A172 (cell line): ENCODE measurements around the gene CHP2. TPM values are rescaled to one million over a fixed set of nuclear protein-coding genes. Genes with fewer than 3 reads are reported as not detected.
"Not testable (repeated sequence)": the region's sequence is repeated elsewhere in the genome, so short reads cannot be mapped to it uniquely, and the experiment has no call there.

Experiments used
- DNase-seq: peaks from one replicate; pipeline ENCODE4 v3.0.0-alpha.2; 2015; ENCODE audit warnings: low spot score
- total RNA-seq: library from RNA; depleted of rRNA; stranded (reverse); fragments of >200 nt; shearing (Covaris generic); gene quantifications from 2 replicates; pipeline ENCODE4 v1.2.3, GENCODE V29; 2014

Gene CHP2
- total RNA-seq, 1 experiment from 2014 or later: not detected

DNA sequence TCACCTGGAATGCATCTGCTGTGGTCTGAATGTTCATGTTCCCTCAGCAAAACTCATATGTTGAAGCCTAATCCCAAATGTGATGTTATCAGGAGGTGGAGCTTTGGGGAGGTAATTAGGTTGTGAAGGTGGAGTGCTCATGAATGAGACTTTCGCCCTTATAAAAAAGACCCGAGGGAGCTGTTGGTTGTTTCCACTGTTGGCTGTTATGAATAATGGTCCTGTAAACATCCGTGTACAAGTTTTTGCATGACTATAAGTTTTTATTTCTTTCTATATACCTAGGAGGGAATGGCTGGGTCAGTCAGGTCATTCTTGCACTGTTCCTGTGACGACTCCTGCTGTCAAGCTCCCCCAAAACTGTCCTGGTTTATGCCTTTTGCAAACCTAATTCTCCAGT is 9.6 kb upstream of the CHP2 start:
- no peak for DNase-seq

- DNase-seq: no peak
These were observed 6.2 kb upstream of the CHP2 start for GRCh38 chr16:23748630-23749029.

DNA sequence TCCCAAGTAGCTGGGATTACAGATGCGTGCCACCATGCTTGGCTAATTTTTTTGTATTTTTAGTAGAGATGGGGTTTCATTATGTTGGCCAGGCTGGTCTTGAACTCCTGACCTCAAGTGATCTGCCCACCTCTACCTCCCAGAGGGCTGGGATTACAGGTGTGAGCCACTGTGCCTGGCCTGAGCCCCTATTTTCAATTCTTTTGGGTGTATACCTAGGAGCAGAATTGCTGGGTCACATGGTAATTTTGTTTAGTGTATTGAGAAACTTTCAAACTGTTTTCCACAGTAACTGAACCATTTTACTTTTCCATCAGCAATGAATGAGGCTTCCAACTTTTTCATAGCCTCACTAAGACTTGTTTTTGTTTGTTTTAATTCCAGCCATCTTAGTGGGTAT is 3.8 kb upstream of the CHP2 start:
- DNase-seq: not testable (repeated sequence)

- DNase-seq: no peak
These were observed 775 bp upstream of the CHP2 start for GRCh38 chr16:23753908-23754593.

DNA sequence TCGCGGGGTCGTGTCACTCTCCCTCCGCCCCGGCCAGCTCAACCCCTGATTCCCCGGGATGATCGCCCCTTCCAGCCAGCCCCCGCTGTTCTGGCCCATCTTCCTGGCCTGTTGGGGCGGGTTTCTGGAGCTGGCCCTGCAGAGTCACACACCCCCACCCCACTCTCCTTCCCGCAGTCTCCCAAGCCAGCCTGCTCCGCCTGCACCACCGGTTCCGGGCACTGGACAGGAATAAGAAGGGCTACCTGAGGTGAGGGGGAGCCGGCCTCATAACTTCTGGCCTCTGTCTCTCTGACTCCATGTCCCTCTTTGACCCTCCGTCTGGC is 621 bp downstream of the CHP2 start:
- no peak for DNase-seq

- DNase-seq: no peak
These were observed 2.3 kb downstream of the CHP2 start for GRCh38 chr16:23757116-23757515.

DNA sequence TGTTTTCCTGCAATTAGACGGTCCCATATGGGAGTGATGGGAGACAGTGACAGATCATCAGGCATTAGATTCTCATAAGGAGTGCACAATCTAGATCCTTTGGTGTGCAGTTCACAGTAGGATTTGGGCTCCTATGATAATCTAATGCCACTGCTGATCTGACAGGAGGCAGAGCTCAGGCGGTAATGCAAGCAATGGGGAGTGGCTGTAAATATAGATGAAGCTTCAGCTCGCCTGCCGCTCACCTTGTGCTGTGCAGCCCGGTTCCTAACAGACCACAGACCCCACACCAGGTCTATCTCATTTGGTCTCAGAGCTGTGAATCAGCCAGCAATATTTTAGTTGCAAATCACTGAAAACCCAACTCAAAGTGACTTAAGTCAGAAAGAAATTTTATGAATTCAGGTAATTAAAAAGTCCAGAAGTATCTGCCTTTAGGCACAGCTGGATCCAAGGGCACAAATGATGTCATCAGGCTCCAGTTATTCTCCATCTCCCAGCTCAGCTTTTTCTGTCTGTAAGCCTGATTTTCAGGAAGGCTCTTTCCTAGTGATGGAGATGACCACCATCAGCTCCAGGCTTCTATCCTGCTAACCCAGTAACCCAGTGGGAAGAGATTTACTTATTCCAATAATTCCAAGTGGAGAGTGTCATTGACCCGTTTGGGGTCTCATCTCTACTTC is 3.3 kb downstream of the CHP2 start:
- DNase-seq: no peak

DNA sequence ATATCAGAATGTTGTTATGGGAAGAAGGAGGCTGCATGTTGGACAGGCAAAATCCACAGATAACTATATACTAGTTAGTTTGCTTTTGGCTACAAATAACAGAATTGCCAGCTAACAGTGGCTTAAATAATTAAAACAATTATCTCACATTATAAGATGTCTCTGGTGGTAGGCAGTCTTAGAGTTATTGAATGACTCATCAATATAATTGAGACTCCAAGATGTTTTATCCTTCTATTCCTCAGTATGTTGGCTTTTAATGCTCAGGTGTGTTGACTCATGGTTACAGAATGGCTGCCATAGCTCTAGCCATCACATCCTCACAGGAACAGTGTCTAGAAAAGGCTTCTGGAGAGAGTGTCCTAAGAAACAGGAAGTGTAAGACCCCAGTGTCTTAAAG is 11.1 kb downstream of the CHP2 start:
- DNase-seq: no peak

- no peak for DNase-seq
These were observed 13.8 kb downstream of the CHP2 start for GRCh38 chr16:23768581-23768980.

DNA sequence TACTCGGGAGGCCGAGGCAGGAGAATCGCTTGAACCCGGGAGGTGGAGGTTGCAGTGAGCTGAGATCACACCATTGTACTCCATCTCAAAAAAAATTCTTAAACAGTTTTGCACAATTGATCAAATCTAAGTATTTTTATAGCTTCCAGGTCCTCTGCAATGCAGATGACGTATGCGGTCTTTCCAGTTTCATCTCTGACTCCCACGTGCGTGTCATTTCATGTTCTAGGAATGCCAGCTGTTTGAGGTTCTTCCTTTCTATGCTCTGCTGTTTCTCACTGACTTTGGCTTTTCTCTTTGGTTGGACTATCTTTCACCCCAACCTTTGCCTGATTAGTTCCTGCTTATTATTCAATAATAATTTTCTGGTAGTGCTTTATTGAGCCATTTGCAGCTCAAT is 16.2 kb downstream of the CHP2 start:
- no peak for DNase-seq

GRCh38 chr16:23771642-23772041 is 16.8 kb downstream of the CHP2 start:
- DNase-seq: no peak

- no peak for DNase-seq
These were observed 18.5 kb downstream of the CHP2 start for GRCh38 chr16:23773339-23773738.

DNA sequence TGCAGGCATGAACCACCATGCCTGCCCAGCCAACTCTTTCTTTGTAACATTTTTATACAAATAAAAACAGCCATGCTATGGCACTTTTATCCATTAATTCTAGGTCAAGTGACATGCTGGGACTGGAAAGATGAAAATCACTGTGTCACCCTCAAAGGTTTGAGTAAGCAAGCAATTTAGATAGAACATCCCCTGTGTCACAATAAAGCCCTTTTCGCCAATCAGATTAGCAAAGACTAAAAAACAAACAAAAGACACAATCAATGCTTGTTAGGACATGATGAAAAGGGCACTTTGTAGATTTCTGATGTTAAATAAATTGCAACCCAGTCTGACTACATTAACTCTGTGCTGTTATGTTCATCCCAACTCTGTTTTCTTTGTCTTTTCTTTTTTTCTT is 26.4 kb downstream of the CHP2 start:
- DNase-seq: no peak

- DNase-seq: peak; percentile 61
These were observed 30.1 kb downstream of the CHP2 start for GRCh38 chr16:23784811-23785447.

DNA sequence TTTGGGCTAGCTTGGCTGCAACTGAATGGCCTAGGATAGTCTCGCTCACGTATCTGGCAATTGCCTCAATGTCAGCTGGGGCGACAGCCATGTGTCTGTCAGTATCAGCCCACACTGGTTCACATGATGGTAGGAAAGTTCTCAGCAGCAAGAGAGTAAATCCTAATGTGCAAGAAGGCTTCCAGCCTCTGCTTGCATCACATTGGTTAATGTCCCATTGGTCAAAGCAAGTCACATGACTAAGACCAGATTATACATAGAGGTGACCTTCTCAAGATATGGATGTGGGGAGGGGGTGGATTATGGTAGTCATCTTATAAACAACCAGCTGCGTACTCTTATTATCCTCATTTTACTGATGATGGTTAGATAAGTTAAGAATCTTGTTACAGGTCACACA is 31.0 kb downstream of the CHP2 start:
- DNase-seq: no peak

- no peak for DNase-seq
These were observed 32.2 kb downstream of the CHP2 start for GRCh38 chr16:23786964-23787561.

- no peak for DNase-seq
These were observed 33.9 kb downstream of the CHP2 start for GRCh38 chr16:23788685-23789084.

- no peak for DNase-seq
These were observed 40.6 kb downstream of the CHP2 start for GRCh38 chr16:23795378-23795777.

DNA sequence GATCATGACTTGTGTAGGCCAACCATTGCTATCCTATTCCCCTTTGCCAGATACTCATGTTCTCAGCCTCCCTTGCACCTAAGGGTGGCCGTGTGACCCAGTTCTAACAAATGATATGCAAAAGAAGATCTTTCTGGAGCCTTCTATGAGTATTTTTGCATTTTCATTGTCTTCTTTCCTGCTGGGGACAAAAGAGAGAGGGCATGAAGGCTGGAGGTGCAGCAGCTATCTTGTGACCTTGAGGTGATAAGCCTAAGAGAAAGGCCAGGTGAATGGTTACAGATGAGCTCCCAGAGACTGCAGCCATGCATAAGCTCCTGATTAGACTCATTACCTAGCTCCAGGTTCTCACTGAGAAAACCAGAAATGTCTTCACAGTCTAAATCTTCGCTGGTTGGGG is 42.1 kb downstream of the CHP2 start:
- DNase-seq: no peak

DNA sequence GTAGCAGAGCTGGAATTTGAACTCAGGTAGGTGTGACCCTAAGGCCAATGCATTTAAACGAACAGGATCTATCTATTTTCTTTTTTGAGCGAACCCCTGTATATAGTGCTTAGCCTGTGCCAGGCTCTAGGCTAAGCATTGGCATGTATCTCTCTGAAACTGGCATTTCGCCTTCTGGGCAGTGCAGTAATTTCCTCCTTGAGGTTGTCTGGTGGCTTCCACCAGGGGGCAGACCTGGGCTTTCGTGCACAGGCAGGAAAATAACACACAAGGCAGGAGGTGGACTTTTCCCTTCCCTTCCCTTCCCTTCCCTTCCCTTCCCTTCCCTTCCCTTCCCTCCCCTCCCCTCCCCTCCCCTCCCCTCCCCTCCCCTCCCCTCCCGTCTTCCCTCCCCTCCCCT is 46.6 kb downstream of the CHP2 start:
- DNase-seq: peak; percentile 67

- no peak for DNase-seq
These were observed 48.0 kb downstream of the CHP2 start for GRCh38 chr16:23802776-23803175.

DNA sequence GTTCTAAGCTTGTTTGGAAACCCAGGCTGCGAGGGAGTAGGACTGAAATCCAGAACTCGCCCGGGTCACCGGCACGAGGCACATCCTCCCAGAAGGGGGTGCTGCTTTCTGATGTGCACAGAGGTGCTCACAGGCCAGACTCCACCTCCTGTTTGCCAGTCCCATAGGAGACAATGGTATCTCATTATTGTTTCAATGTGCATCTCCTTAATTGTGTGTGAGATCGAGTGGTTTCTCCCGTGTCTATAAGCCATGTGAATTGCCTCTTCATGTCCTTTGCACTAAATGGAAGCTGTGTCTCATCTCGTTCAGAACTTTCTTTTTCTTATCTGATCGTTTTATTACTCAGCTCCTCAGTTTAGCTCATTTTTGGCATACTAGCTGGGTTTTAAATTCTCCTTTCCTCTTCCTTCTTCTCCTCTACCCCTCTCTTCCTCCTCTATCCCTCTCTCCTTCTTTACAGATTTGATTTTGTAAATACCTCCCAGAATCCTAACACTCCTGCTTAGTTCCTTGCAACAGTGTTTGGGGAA is 48.8 kb downstream of the CHP2 start:
- peak; percentile 37 for DNase-seq

DNA sequence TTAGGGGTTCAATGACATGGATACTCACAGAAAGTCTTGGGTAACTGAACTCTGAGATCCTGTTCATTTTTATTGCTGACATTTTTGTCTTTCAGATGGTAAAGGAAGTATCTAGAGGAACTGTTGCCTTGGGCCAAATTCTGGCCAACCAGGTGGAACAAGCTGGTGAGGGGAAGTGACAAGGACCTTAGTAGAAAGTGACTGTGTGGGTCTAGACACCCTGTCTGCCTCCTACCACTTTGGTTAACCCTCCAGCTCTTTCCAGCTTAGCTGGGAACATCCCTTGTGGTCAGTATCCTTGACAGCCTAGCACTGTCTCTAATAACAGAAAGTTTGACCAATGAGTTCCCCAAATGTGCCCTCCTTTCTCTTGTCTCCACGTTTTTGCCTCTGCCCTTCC is 52.2 kb downstream of the CHP2 start:
- DNase-seq: no peak
